ENCODE results near the gene ZNF628. TPM values are rescaled to one million over a fixed set of nuclear protein-coding genes. Genes with fewer than 3 reads are reported as not detected.

ZNF628 gene
- total and polyA plus RNA-seq, 2 of the 8 experiments (the other 6 are each of a cell fraction or from before 2014, with no cell fraction given): 1.7 to 10.8 TPM

GRCh38 chr19:55478364-55478763 is 1.9 kb downstream of the ZNF628 start:
- Histone ChIP-seq H4K5ac (ENCODE audit: insufficient read length, low read depth, low read length) (no peak overlapping the region), H3K9ac (replicated peaks in 1 of 4; ENCODE audit: extremely low read depth in 1 of 4, low read depth in 3 of 4, low read length in 3 of 4) (no peak overlapping the region), H2AK5ac (ENCODE audit: low read depth, low read length) (no peak overlapping the region), H4K8ac (ENCODE audit: extremely low read depth, insufficient read depth, low read length) (no peak overlapping the region), H3K23me2 (ENCODE audit: low read depth, low read length) (peaks cover 3% of the 10 kb centered on the region), H2BK15ac (ENCODE audit: low read length) (no peak overlapping the region), H3K18ac (ENCODE audit: extremely low read depth, low read length) (no peak overlapping the region), H2BK20ac (ENCODE audit: low read length) (no peak overlapping the region), H4K20me1 (replicated peaks in 1 of 2; ENCODE audit: control insufficient read depth in 1 of 2, insufficient read depth in 2 of 2, low read length in 2 of 2) (peaks cover 0 to 3% of the 10 kb centered on the region in 2 experiments), H3K36me3 (ENCODE audit: control insufficient read depth in 2 of 4, insufficient read depth in 4 of 4, low read length in 3 of 4) (peaks cover 0 to 10% (median 0%) of the 10 kb centered on the region in 4 experiments; a peak in 2 of 8 replicates), H2AFZ (ENCODE audit: low read length) (no peak overlapping the region), H3K79me2 (ENCODE audit: control insufficient read depth in 1 of 2, insufficient read depth in 2 of 2, low read length in 2 of 2) (peaks cover 0 to 18% of the 10 kb centered on the region in 2 experiments; a peak in 2 of 4 replicates), H3K9me3 (ENCODE audit: insufficient read depth in 2 of 2, low read depth in 1 of 2, low read length in 1 of 2) (no peaks in the 10 kb centered on the region), H3K56ac (replicated peaks; ENCODE audit: insufficient read length, low read depth, low read length) (no peak overlapping the region), H3K79me1 (ENCODE audit: low read depth, low read length) (peaks cover 11% of the 10 kb centered on the region), H3K4me3 (ENCODE audit: extremely low read depth in 1 of 4, insufficient read depth in 2 of 4, low read depth in 3 of 4, low read length in 4 of 4) (no peak overlapping the region), H3K4me1 (replicated peaks in 1 of 4; ENCODE audit: control insufficient read depth in 3 of 4, insufficient read depth in 4 of 4, low read length in 3 of 4) (peaks cover 0 to 19% (median 10%) of the 10 kb centered on the region in 4 experiments; a peak in 5 of 7 replicates), H2BK12ac (ENCODE audit: low read depth, low read length) (peak overlapping the region; percentile 80; the same call in 1 of the 2 replicates), H2BK5ac (ENCODE audit: low read depth, low read length) (no peak overlapping the region), H3K27ac (ENCODE audit: low read depth, low read length) (no peak overlapping the region), H3K4me2 (ENCODE audit: insufficient read depth in 1 of 2, low read depth in 2 of 2, low read length in 2 of 2) (no peak overlapping the region; a peak in 1 of 4 replicates), H3K23ac (ENCODE audit: insufficient read length) (no peak overlapping the region), H3K14ac (ENCODE audit: insufficient read length) (no peak overlapping the region), H4K91ac (replicated peaks; ENCODE audit: insufficient read length, low read length) (no peak overlapping the region), H2BK120ac (replicated peaks; ENCODE audit: low read depth, low read length) (no peak overlapping the region), H3K27me3 (replicated peaks in 1 of 4; ENCODE audit: control insufficient read depth in 3 of 4, extremely low read depth in 1 of 4, insufficient read depth in 3 of 4, low read length in 3 of 4) (no peaks in the 10 kb centered on the region; a peak in 2 of 7 replicates), H3K4ac (replicated peaks; ENCODE audit: insufficient read length, low read depth, low read length) (no peak overlapping the region)
- no peak for DNase-seq (ENCODE audit: low read depth in 1 of 2, low spot score in 2 of 2)
- FAIRE-seq: no peak
- CTCF ChIA-PET (ENCODE audit: partially characterized antibody): interaction anchor here (1.2 to 5.5 kb wide), 5 partner anchors 11 to 177 kb away, joined by 3 to 31 read pairs (median 3); no protein-coding TSS in a partner anchor
- POLR2A ChIA-PET (ENCODE audit: partially characterized antibody): interaction anchor here (0.6 to 7.6 kb wide), 7 partner anchors 11 to 1637 kb away, joined by 3 to 57 read pairs (median 3); partner anchors contain the start of gene SSC5D
- 94% methylated on average over 12 of the region's 12 CpGs; no CpG with 5 or more reads in 1 of the 2 experiments for WGBS, 2 experiments (ENCODE audit: extremely low coverage in 1 of 2, insufficient coverage in 1 of 2, insufficient read length in 1 of 2, insufficient replicate concordance in 2 of 2, low coverage in 1 of 2, low lambda C conversion rate in 2 of 2, missing lambda C conversion rate in 1 of 2)
- no peak for TF ChIP-seq JUN (IDR thresholded peaks at IDR 0.05; ENCODE audit: low read depth, low read length)
- no peak for TF ChIP-seq SUZ12 (IDR thresholded peaks at IDR 0.05; ENCODE audit: low read length)
- no peak for TF ChIP-seq EGR1 (IDR thresholded peaks at IDR 0.05; ENCODE audit: borderline replicate concordance, low read depth, low read length)
- TF ChIP-seq SP4 (IDR thresholded peaks at IDR 0.05; ENCODE audit: low read length): no peak
- TF ChIP-seq MAFK (IDR thresholded peaks at IDR 0.05; ENCODE audit: low read depth, low read length): no peak
- no peak for TF ChIP-seq CHD1 (IDR thresholded peaks at IDR 0.05; ENCODE audit: low read depth, low read length)
- no peak for TF ChIP-seq MAX (IDR thresholded peaks at IDR 0.05)
- no peak for TF ChIP-seq GTF2F1 (IDR thresholded peaks at IDR 0.05; ENCODE audit: borderline replicate concordance, low read depth, low read length)
- no peak for TF ChIP-seq RFX5 (IDR thresholded peaks at IDR 0.05; ENCODE audit: borderline replicate concordance, low read depth, low read length)
- no peak for TF ChIP-seq EZH2 (IDR thresholded peaks at IDR 0.05; ENCODE audit: low read depth, low read length, severe bottlenecking)
- TF ChIP-seq USF2 (IDR thresholded peaks at IDR 0.05; ENCODE audit: low read length): no peak
- TF ChIP-seq ATF3 (IDR thresholded peaks at IDR 0.05; ENCODE audit: insufficient read depth, low read depth, low read length): no peak
